Measurements from ENCODE around the gene MLEC.

DNA sequence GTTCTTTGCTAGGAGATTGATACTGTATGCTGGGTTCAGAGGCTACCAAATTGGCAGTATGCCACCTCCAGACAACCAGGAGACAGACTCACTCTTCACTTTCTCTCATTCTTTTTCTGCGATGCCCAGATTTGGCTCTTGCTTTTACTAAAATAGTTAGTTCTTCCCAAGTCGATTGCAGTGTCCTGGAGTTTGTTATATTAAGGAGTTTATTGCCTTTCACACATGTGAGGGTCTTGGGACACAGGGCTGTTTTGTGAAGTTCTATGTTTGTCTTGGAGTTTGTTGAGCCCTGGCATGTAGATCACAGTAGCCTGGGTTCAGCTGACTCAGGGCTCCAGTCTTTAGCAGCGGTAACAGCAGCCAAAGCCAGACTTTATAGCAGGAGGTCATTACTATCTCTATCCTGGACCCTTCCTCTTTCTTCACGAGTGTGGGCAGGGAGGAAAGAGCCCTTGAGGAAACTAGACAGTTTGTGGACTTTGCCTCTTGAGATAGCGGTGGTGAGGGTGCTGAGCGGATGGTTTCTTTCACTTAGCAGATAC, 1.6 kb downstream of the MLEC start:
- TF ChIP-seq, protein P1, sequence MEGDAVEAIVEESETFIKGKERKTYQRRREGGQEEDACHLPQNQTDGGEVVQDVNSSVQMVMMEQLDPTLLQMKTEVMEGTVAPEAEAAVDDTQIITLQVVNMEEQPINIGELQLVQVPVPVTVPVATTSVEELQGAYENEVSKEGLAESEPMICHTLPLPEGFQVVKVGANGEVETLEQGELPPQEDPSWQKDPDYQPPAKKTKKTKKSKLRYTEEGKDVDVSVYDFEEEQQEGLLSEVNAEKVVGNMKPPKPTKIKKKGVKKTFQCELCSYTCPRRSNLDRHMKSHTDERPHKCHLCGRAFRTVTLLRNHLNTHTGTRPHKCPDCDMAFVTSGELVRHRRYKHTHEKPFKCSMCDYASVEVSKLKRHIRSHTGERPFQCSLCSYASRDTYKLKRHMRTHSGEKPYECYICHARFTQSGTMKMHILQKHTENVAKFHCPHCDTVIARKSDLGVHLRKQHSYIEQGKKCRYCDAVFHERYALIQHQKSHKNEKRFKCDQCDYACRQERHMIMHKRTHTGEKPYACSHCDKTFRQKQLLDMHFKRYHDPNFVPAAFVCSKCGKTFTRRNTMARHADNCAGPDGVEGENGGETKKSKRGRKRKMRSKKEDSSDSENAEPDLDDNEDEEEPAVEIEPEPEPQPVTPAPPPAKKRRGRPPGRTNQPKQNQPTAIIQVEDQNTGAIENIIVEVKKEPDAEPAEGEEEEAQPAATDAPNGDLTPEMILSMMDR (IDR thresholded peaks at IDR 0.05; ENCODE audit: poor library complexity) = no peak
- TF ChIP-seq EZH2 (IDR thresholded peaks at IDR 0.05; ENCODE audit: borderline replicate concordance) = no peak
